HCT116 (cell line): ENCODE results near the gene ARHGEF16.

Experiments
- CBX3 ChIP-seq: IDR thresholded peaks from 2 replicates; pipeline ENCODE4 v1.6.1; 2012; ENCODE audit warnings: low read depth
- EZH2 ChIP-seq: fragments of 200-600 bp; sonication (generic); IDR thresholded peaks from 2 replicates; pipeline ENCODE4 v1.6.1; 2017; ENCODE audit warnings: antibody characterized with exemption, mixed run types
- EZH2phosphoT487 ChIP-seq: fragments of 200-600 bp; IDR thresholded peaks from 2 replicates; pipeline ENCODE4 v1.6.1; 2018; ENCODE audit warnings: antibody characterized with exemption, borderline replicate concordance
- POLR2A ChIP-seq: IDR thresholded peaks from 2 replicates; pipeline ENCODE4 v1.7.0; 2011; ENCODE audit warnings: borderline replicate concordance; ENCODE audit not compliant: insufficient read depth, insufficient read length; ENCODE audit errors: extremely low read depth
- TF ChIP-seq, protein P1 (sequence below), 3 experiments: fragments of 200-600 bp in 1 of 3; sonication (generic) in 1 of 3; IDR thresholded peaks in 2 of 3; conservative IDR thresholded peaks in 1 of 3; 2 replicates each; pipeline ENCODE4 v1.5.1; 2012 to 2017; ENCODE audit warnings: low read depth in 2 of 3, low read length in 2 of 3, antibody characterized with exemption in 1 of 3, borderline replicate concordance in 1 of 3, control low read depth in 1 of 3, mild to moderate bottlenecking in 1 of 3, mixed read lengths in 1 of 3, mixed run types in 1 of 3, moderate library complexity in 1 of 3; ENCODE audit not compliant: insufficient read depth in 1 of 3

- no peak for TF ChIP-seq EZH2
- no peak for TF ChIP-seq EZH2phosphoT487
- TF ChIP-seq POLR2A, result no peak
- TF ChIP-seq CBX3, result no peak
- TF ChIP-seq, protein P1, sequence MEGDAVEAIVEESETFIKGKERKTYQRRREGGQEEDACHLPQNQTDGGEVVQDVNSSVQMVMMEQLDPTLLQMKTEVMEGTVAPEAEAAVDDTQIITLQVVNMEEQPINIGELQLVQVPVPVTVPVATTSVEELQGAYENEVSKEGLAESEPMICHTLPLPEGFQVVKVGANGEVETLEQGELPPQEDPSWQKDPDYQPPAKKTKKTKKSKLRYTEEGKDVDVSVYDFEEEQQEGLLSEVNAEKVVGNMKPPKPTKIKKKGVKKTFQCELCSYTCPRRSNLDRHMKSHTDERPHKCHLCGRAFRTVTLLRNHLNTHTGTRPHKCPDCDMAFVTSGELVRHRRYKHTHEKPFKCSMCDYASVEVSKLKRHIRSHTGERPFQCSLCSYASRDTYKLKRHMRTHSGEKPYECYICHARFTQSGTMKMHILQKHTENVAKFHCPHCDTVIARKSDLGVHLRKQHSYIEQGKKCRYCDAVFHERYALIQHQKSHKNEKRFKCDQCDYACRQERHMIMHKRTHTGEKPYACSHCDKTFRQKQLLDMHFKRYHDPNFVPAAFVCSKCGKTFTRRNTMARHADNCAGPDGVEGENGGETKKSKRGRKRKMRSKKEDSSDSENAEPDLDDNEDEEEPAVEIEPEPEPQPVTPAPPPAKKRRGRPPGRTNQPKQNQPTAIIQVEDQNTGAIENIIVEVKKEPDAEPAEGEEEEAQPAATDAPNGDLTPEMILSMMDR (IDR thresholded peaks at IDR 0.05 in 2 of 3, conservative IDR thresholded peaks at IDR 0.05 in 1 of 3; ENCODE audit: borderline replicate concordance in 1 of 3, insufficient read depth in 1 of 3, low read depth in 2 of 3, low read length in 2 of 3), result no peak
These were observed 73.3 kb downstream of the ARHGEF16 start for GRCh38 chr1:3527774-3528173.
